PC-3 (cell line): Measurements from ENCODE around the gene LAIR1. TPM values are rescaled to one million over a fixed set of nuclear protein-coding genes. Genes with fewer than 3 reads are reported as not detected.

Experiments used
- ATAC-seq: fragments of 200-7000 bp; cut with Tn5 transposase; 2 replicates; pipeline ENCODE4 v1.9.1; 2020; ENCODE audit warnings: mild to moderate bottlenecking, moderate library complexity
- BruUV-seq: library from RNA; stranded (reverse); fragments of 400-500 nt; replicated peaks from 2 replicates; lab custom pipeline; 2021; lab: Mats Ljungman, UMichigan
- CTCF ChIA-PET: fragments of 300-600 bp; sonication (Branson Sonifier 250); formaldehyde crosslinking; loops from one replicate; lab custom pipeline; 2022; ENCODE audit warnings: antibody characterized with exemption; lab: Charles Lee
- POLR2A ChIA-PET: fragments of 300-600 bp; sonication (Branson Sonifier 250); formaldehyde crosslinking; loops from one replicate; lab custom pipeline; 2022; ENCODE audit warnings: antibody characterized with exemption; ENCODE audit not compliant: unreplicated experiment; lab: Charles Lee
- DNase-seq: peaks from one replicate; pipeline ENCODE4 v3.0.0-alpha.2; 2015
- H2AFZ ChIP-seq: fragments of 300-600 bp; sonication (generic); 2 replicates; pipeline ENCODE4 v1.6.0; 2016; ENCODE audit warnings: antibody characterized with exemption, low read length
- H3F3A ChIP-seq: fragments of 300-600 bp; sonication (generic); one replicate; pipeline ENCODE4 v1.6.0; 2017; ENCODE audit warnings: antibody characterized with exemption, low read length, control low read depth, mild to moderate bottlenecking; ENCODE audit not compliant: unreplicated experiment
- H3K27ac ChIP-seq: fragments of 300-600 bp; sonication (generic); 2 replicates; pipeline ENCODE4 v1.5.1; 2016; ENCODE audit warnings: mild to moderate bottlenecking, low read length
- H3K27me3 ChIP-seq: fragments of 300-600 bp; sonication (generic); 2 replicates; pipeline ENCODE4 v1.6.1; 2016; ENCODE audit warnings: low read length, mixed read lengths
- H3K36me3 ChIP-seq: fragments of 300-600 bp; sonication (generic); 2 replicates; pipeline ENCODE4 v1.6.1; 2016; ENCODE audit warnings: low read depth, mixed run types, low read length, mixed read lengths
- H3K4me1 ChIP-seq: fragments of 300-600 bp; sonication (generic); 2 replicates; pipeline ENCODE4 v1.5.1; 2016; ENCODE audit warnings: low read length; ENCODE audit not compliant: insufficient read depth
- H3K4me2 ChIP-seq: fragments of 300-600 bp; sonication (generic); 2 replicates; pipeline ENCODE4 v1.6.0; 2016; ENCODE audit warnings: low read length
- H3K4me3 ChIP-seq: fragments of 300-600 bp; sonication (generic); 2 replicates; pipeline ENCODE4 v1.5.1; 2016; ENCODE audit warnings: mild to moderate bottlenecking, low read length, mixed read lengths
- H3K79me2 ChIP-seq: fragments of 300-600 bp; sonication (generic); 2 replicates; pipeline ENCODE4 v1.6.1; 2017; ENCODE audit warnings: low read length, mixed read lengths
- H3K9ac ChIP-seq: fragments of 300-600 bp; sonication (generic); 2 replicates; pipeline ENCODE4 v1.6.0; 2016; ENCODE audit warnings: mild to moderate bottlenecking, low read length
- H3K9me2 ChIP-seq: fragments of 300-600 bp; sonication (generic); replicated peaks from 2 replicates; pipeline ENCODE4 v1.6.1; 2016; ENCODE audit warnings: mixed run types, low read length, mixed read lengths
- H3K9me3 ChIP-seq: fragments of 300-600 bp; sonication (generic); 2 replicates; pipeline ENCODE4 v1.6.1; 2016; ENCODE audit warnings: low read length, mixed read lengths
- H4K20me1 ChIP-seq: fragments of 300-600 bp; sonication (generic); 2 replicates; pipeline ENCODE4 v1.6.1; 2016; ENCODE audit warnings: low read length, mixed read lengths
- CTCF ChIP-seq: fragments of 300-600 bp; sonication (generic); conservative IDR thresholded peaks from 2 replicates; pipeline ENCODE4 v1.5.1; 2017; ENCODE audit warnings: antibody characterized with exemption, low read depth, mild to moderate bottlenecking, low read length
- EZH2 ChIP-seq: fragments of 300-600 bp; sonication (generic); IDR thresholded peaks from one replicate; pipeline ENCODE4 v1.6.1; 2017; ENCODE audit warnings: antibody characterized with exemption, mild to moderate bottlenecking, low read length; ENCODE audit not compliant: unreplicated experiment
- EZH2phosphoT487 ChIP-seq: fragments of 300-600 bp; sonication (generic); IDR thresholded peaks from 2 replicates; pipeline ENCODE4 v1.6.1; 2018; ENCODE audit warnings: mild to moderate bottlenecking, antibody characterized with exemption, low read length, borderline replicate concordance
- intact Hi-C: fragments of 100-400 bp; cut with micrococcal nuclease; formaldehyde crosslinking; loops from 2 replicates; pipeline ENCODE4 v1.9.0; 2023
- total RNA-seq: library from RNA; depleted of rRNA; stranded (reverse); fragments of >200 nt; gene quantifications from 2 replicates; pipeline ENCODE4 v1.2.3, GENCODE V29; 2014

Gene LAIR1
- total RNA-seq, 1 experiment from 2014 or later, result not detected

- no peaks in the 10 kb centered on the region for H3K9me3 ChIP-seq
- POLR2A ChIA-PET, result no interaction called here
These were observed 40.9 kb upstream of the LAIR1 start for GRCh38 chr19:54405628-54406027.

GRCh38 chr19:54403054-54403453, 38.3 kb upstream of the LAIR1 start:
- Histone ChIP-seq H3K9me3 (no peaks in the 10 kb centered on the region), H3K9me2 (no peaks in the 10 kb centered on the region), H3F3A (no peaks in the 10 kb centered on the region), H3K36me3 (no peaks in the 10 kb centered on the region), H3K79me2 (no peaks in the 10 kb centered on the region), H3K9ac (no peak overlapping the region), H3K27me3 (peaks cover 5% of the 10 kb centered on the region; the same call in 1 of the 2 replicates), H4K20me1 (no peaks in the 10 kb centered on the region), H3K4me3 (no peak overlapping the region), H3K4me2 (no peak overlapping the region), H2AFZ (no peak overlapping the region), H3K4me1 (no peaks in the 10 kb centered on the region), H3K27ac (no peak overlapping the region)
- BruUV-seq, result no TSS peak
- ChIA-PET POLR2A (no interaction called here), CTCF (no interaction called here)
- ATAC-seq (no peak), DNase-seq (no peak)
- no peak for TF ChIP-seq EZH2
- no peak for TF ChIP-seq EZH2phosphoT487
- TF ChIP-seq CTCF, result no peak
- intact Hi-C loops, result no loop called here

More at GRCh38 chr19:54405628-54406027, 40.9 kb upstream of the LAIR1 start:
- no peak overlapping the region for H3K27ac ChIP-seq
- intact Hi-C loops, result no loop called here
- no peak for DNase-seq
- H3K27me3 ChIP-seq, result peaks cover 13% of the 10 kb centered on the region
- no peak overlapping the region for H2AFZ ChIP-seq
- no TSS peak for BruUV-seq
- CTCF ChIA-PET, result no interaction called here
- no peaks in the 10 kb centered on the region for H3K79me2 ChIP-seq
- no peak for TF ChIP-seq EZH2phosphoT487
- no peak for TF ChIP-seq EZH2
- TF ChIP-seq CTCF, result no peak
- H3F3A ChIP-seq, result no peaks in the 10 kb centered on the region
- no peak overlapping the region for H3K4me2 ChIP-seq
- H3K4me3 ChIP-seq, result no peak overlapping the region
- no peaks in the 10 kb centered on the region for H4K20me1 ChIP-seq
- no peaks in the 10 kb centered on the region for H3K36me3 ChIP-seq
- no peaks in the 10 kb centered on the region for H3K9me2 ChIP-seq
- H3K4me1 ChIP-seq, result no peaks in the 10 kb centered on the region
- no peak for ATAC-seq
- no peak overlapping the region for H3K9ac ChIP-seq

GRCh38 chr19:54400913-54401312, 36.2 kb upstream of the LAIR1 start:
- CTCF ChIA-PET, result no interaction called here
- ATAC-seq (no peak), DNase-seq (no peak)
- H3K9me2 ChIP-seq, result no peaks in the 10 kb centered on the region
- POLR2A ChIA-PET, result no interaction called here
- BruUV-seq, result no TSS peak
- H3K27ac ChIP-seq, result no peak overlapping the region
- no peak overlapping the region for H3K9ac ChIP-seq
- H3K36me3 ChIP-seq, result no peaks in the 10 kb centered on the region
- no peak overlapping the region for H3K4me3 ChIP-seq
- TF ChIP-seq EZH2phosphoT487 (no peak), CTCF (no peak), EZH2 (no peak)
- no peak overlapping the region for H2AFZ ChIP-seq
- peaks cover 5% of the 10 kb centered on the region; the same call in 1 of the 2 replicates for H3K27me3 ChIP-seq
- intact Hi-C loops, result no loop called here
- H3F3A ChIP-seq, result no peaks in the 10 kb centered on the region
- H3K4me2 ChIP-seq, result no peak overlapping the region
- no peaks in the 10 kb centered on the region for H3K79me2 ChIP-seq
- no peaks in the 10 kb centered on the region for H4K20me1 ChIP-seq
- H3K9me3 ChIP-seq, result no peaks in the 10 kb centered on the region
- no peaks in the 10 kb centered on the region for H3K4me1 ChIP-seq
